ENCODE data around the gene REG1B. TPM values are rescaled to one million over a fixed set of nuclear protein-coding genes. Genes with fewer than 3 reads are reported as not detected.

REG1B gene
- total RNA-seq (not detected), polyA plus RNA-seq (1.7 TPM)

GRCh38 chr2:79087785-79088364, at the start of gene REG1B:
Gene REG1B, minus strand, starts transcription at chr2:79087993. Its CDS starts 381 bp downstream, at chr2:79087612.
- Histone ChIP-seq H3K36me3 (ENCODE audit: insufficient read depth) (no peaks in the 10 kb centered on the region), H3K27ac (ENCODE audit: low read depth) (no peak within 1 kb of the TSS), H3K4me1 (ENCODE audit: insufficient read depth) (no peaks in the 10 kb centered on the region), H3K4me3 (ENCODE audit: low read depth, low read length) (no peak within 1 kb of the TSS)
- no peak for DNase-seq (ENCODE audit: extremely low spot score)
- WGBS = 68% methylated on average over 2 of the region's 2 CpGs

- H3K4me1 ChIP-seq (ENCODE audit: insufficient read depth) = no peaks in the 10 kb centered on the region
- H3K4me3 ChIP-seq (ENCODE audit: low read depth, low read length) = no peak overlapping the region
- H3K27ac ChIP-seq (ENCODE audit: low read depth) = no peak overlapping the region
- H3K36me3 ChIP-seq (ENCODE audit: insufficient read depth) = no peaks in the 10 kb centered on the region
- WGBS = 84% methylated on average over 4 of the region's 4 CpGs
- DNase-seq (ENCODE audit: extremely low spot score) = no peak
Measured at GRCh38 chr2:79131687-79132086, 43.9 kb upstream of the REG1B start.

GRCh38 chr2:79129804-79130203, 42.0 kb upstream of the REG1B start:
- no peaks in the 10 kb centered on the region for H3K4me1 ChIP-seq (ENCODE audit: insufficient read depth)

GRCh38 chr2:79129260-79129659, 41.5 kb upstream of the REG1B start:
- no peaks in the 10 kb centered on the region for H3K4me1 ChIP-seq (ENCODE audit: insufficient read depth)
- H3K27ac ChIP-seq (ENCODE audit: low read depth) = no peak overlapping the region
- H3K4me3 ChIP-seq (ENCODE audit: low read depth, low read length) = no peak overlapping the region
- no peak for DNase-seq (ENCODE audit: extremely low spot score)
- 40% methylated on average over 6 of the region's 6 CpGs for WGBS
- no peaks in the 10 kb centered on the region for H3K36me3 ChIP-seq (ENCODE audit: insufficient read depth)

More at GRCh38 chr2:79129804-79130203, 42.0 kb upstream of the REG1B start:
- H3K36me3 ChIP-seq (ENCODE audit: insufficient read depth) = no peaks in the 10 kb centered on the region
- no peak overlapping the region for H3K27ac ChIP-seq (ENCODE audit: low read depth)
- no peak overlapping the region for H3K4me3 ChIP-seq (ENCODE audit: low read depth, low read length)
- DNase-seq (ENCODE audit: extremely low spot score) = no peak

- WGBS = 86% methylated on average over 3 of the region's 3 CpGs
- H3K4me1 ChIP-seq (ENCODE audit: insufficient read depth) = no peaks in the 10 kb centered on the region
- DNase-seq (ENCODE audit: extremely low spot score) = no peak
- no peak overlapping the region for H3K4me3 ChIP-seq (ENCODE audit: low read depth, low read length)
- H3K27ac ChIP-seq (ENCODE audit: low read depth) = no peak overlapping the region
- H3K36me3 ChIP-seq (ENCODE audit: insufficient read depth) = no peaks in the 10 kb centered on the region
Measured at GRCh38 chr2:79128406-79128805, 40.6 kb upstream of the REG1B start.

GRCh38 chr2:79125721-79125985, 37.9 kb upstream of the REG1B start:
- Histone ChIP-seq H3K4me3 (ENCODE audit: low read depth, low read length) (no peak overlapping the region), H3K36me3 (ENCODE audit: insufficient read depth) (no peaks in the 10 kb centered on the region), H3K4me1 (ENCODE audit: insufficient read depth) (no peaks in the 10 kb centered on the region), H3K27ac (ENCODE audit: low read depth) (no peak overlapping the region)
- WGBS = 92% methylated on average over 3 of the region's 3 CpGs
- no peak for DNase-seq (ENCODE audit: extremely low spot score)

GRCh38 chr2:79124907-79125720, 37.3 kb upstream of the REG1B start:
- H3K36me3 ChIP-seq (ENCODE audit: insufficient read depth) = no peaks in the 10 kb centered on the region
- H3K27ac ChIP-seq (ENCODE audit: low read depth) = no peak overlapping the region
- no peak for DNase-seq (ENCODE audit: extremely low spot score)
- WGBS = 74% methylated on average over 9 of the region's 9 CpGs
- no peak overlapping the region for H3K4me3 ChIP-seq (ENCODE audit: low read depth, low read length)
- H3K4me1 ChIP-seq (ENCODE audit: insufficient read depth) = no peaks in the 10 kb centered on the region

GRCh38 chr2:79122676-79123075, 34.9 kb upstream of the REG1B start:
- Histone ChIP-seq H3K4me1 (ENCODE audit: insufficient read depth) (no peaks in the 10 kb centered on the region), H3K36me3 (ENCODE audit: insufficient read depth) (no peaks in the 10 kb centered on the region), H3K4me3 (ENCODE audit: low read depth, low read length) (no peak overlapping the region), H3K27ac (ENCODE audit: low read depth) (no peak overlapping the region)
- no peak for DNase-seq (ENCODE audit: extremely low spot score)
- WGBS = 90% methylated on average over 2 of the region's 2 CpGs

GRCh38 chr2:79120194-79120713, 32.5 kb upstream of the REG1B start, which contains the start of gene REG1A:
Gene REG1A, plus strand, starts transcription at chr2:79120488. Its CDS starts 374 bp downstream, at chr2:79120862.
- H3K36me3 ChIP-seq (ENCODE audit: insufficient read depth) = no peaks in the 10 kb centered on the region
- 72% methylated on average over 6 of the region's 6 CpGs for WGBS
- no peak within 1 kb of the TSS for H3K27ac ChIP-seq (ENCODE audit: low read depth)
- H3K4me3 ChIP-seq (ENCODE audit: low read depth, low read length) = no peak within 1 kb of the TSS
- DNase-seq (ENCODE audit: extremely low spot score) = no peak
- no peaks in the 10 kb centered on the region for H3K4me1 ChIP-seq (ENCODE audit: insufficient read depth)

- H3K4me3 ChIP-seq (ENCODE audit: low read depth, low read length) = no peak overlapping the region
- no peaks in the 10 kb centered on the region for H3K36me3 ChIP-seq (ENCODE audit: insufficient read depth)
- no peaks in the 10 kb centered on the region for H3K4me1 ChIP-seq (ENCODE audit: insufficient read depth)
- no peak for DNase-seq (ENCODE audit: extremely low spot score)
- 49% methylated on average over 2 of the region's 2 CpGs for WGBS
- no peak overlapping the region for H3K27ac ChIP-seq (ENCODE audit: low read depth)
Measured at GRCh38 chr2:79116997-79117928, 29.5 kb upstream of the REG1B start.

GRCh38 chr2:79114797-79115494, 27.2 kb upstream of the REG1B start:
- H3K36me3 ChIP-seq (ENCODE audit: insufficient read depth) = no peaks in the 10 kb centered on the region
- no peaks in the 10 kb centered on the region for H3K4me1 ChIP-seq (ENCODE audit: insufficient read depth)
- no peak for DNase-seq (ENCODE audit: extremely low spot score)
- H3K27ac ChIP-seq (ENCODE audit: low read depth) = no peak overlapping the region
- 73% methylated on average over 3 of the region's 3 CpGs for WGBS
- no peak overlapping the region for H3K4me3 ChIP-seq (ENCODE audit: low read depth, low read length)

GRCh38 chr2:79112269-79112668, 24.5 kb upstream of the REG1B start:
- Histone ChIP-seq H3K4me1 (ENCODE audit: insufficient read depth) (no peaks in the 10 kb centered on the region), H3K4me3 (ENCODE audit: low read depth, low read length) (no peak overlapping the region), H3K27ac (ENCODE audit: low read depth) (no peak overlapping the region), H3K36me3 (ENCODE audit: insufficient read depth) (no peaks in the 10 kb centered on the region)
- WGBS = 93% methylated on average over 3 of the region's 3 CpGs
- DNase-seq (ENCODE audit: extremely low spot score) = no peak

- H3K4me1 ChIP-seq (ENCODE audit: insufficient read depth) = no peaks in the 10 kb centered on the region
- H3K36me3 ChIP-seq (ENCODE audit: insufficient read depth) = no peaks in the 10 kb centered on the region
- no peak overlapping the region for H3K4me3 ChIP-seq (ENCODE audit: low read depth, low read length)
- 83% methylated on average over 2 of the region's 2 CpGs for WGBS
- DNase-seq (ENCODE audit: extremely low spot score) = no peak
- H3K27ac ChIP-seq (ENCODE audit: low read depth) = no peak overlapping the region
Measured at GRCh38 chr2:79105259-79105658, 17.5 kb upstream of the REG1B start.
